ENCODE measurements around the gene AIFM3. TPM values are rescaled to one million over a fixed set of nuclear protein-coding genes. Genes with fewer than 3 reads are reported as not detected.

The AIFM3 gene
- total and polyA plus RNA-seq, 4 donors: 0.38 to 1.1 (median 0.63) TPM

GRCh38 chr22:20972933-20973577 lies 6.0 kb downstream of the AIFM3 start:
- H3K27me3 ChIP-seq (ENCODE audit: control insufficient read depth in 4 of 4, insufficient read depth in 4 of 4, low read length in 3 of 4): no peaks in the 10 kb centered on the region
- 82% methylated on average over 21 of the region's 21 CpGs for WGBS
- peaks cover 0 to 4% (median 0%) of the 10 kb centered on the region in 4 donors for H3K4me1 ChIP-seq (ENCODE audit: control insufficient read depth in 4 of 4, insufficient read depth in 4 of 4, low read length in 3 of 4)
- H3K27ac ChIP-seq (ENCODE audit: low read depth in 1 of 2, low read length in 2 of 2): no peak overlapping the region
- no peaks in the 10 kb centered on the region for H3K36me3 ChIP-seq (ENCODE audit: control insufficient read depth in 4 of 4, insufficient read depth in 3 of 4, low read depth in 1 of 4, low read length in 3 of 4)
- DNase-seq (ENCODE audit: low spot score): no peak
- H3K4me3 ChIP-seq (ENCODE audit: low read depth in 1 of 3, low read length in 3 of 3): no peak overlapping the region
- TF ChIP-seq GABPA (IDR thresholded peaks at IDR 0.05 in 1 of 2, conservative IDR thresholded peaks at IDR 0.05 in 1 of 2): no peak
- TF ChIP-seq, protein P1, sequence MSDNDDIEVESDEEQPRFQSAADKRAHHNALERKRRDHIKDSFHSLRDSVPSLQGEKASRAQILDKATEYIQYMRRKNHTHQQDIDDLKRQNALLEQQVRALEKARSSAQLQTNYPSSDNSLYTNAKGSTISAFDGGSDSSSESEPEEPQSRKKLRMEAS (IDR thresholded peaks at IDR 0.05): no peak
- TF ChIP-seq YY1 (IDR thresholded peaks at IDR 0.05): no peak
- no peaks in the 10 kb centered on the region for H3K9me3 ChIP-seq (ENCODE audit: control insufficient read depth in 4 of 4, low read length in 3 of 4)
- H3K9ac ChIP-seq (ENCODE audit: low read depth in 1 of 2, low read length in 2 of 2): no peak overlapping the region

DNA sequence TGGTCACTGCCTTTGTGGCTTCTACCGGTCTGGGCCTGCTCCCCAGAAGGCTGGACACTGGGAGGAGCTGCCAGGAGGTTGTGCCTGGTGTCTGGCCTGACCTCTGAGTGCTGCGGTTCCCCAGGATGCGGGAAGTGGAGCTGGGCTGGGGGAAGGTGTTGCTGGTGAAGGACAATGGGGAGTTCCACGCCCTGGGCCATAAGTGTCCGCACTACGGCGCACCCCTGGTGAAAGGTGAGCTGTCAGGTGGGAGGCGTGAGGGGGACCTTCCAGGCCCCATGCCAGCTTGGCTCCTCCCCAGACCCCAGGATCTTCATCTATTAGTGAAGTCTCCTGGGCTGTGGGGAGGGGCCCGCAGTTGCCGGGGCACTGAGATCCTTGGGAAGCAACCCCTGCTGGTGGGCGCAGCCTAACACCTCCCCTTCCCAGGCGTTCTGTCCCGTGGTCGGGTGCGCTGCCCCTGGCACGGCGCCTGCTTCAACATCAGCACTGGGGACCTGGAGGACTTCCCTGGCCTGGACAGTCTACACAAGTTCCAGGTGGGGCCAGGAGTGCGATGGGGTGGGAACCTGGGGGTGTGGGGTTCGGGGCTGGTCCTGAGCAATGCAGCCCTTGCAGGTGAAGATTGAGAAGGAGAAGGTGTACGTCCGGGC lies 6.7 kb downstream of the AIFM3 start:
- H3K9ac ChIP-seq (ENCODE audit: low read depth in 1 of 2, low read length in 2 of 2): no peak overlapping the region
- H3K9me3 ChIP-seq (ENCODE audit: control insufficient read depth in 4 of 4, low read length in 3 of 4): no peaks in the 10 kb centered on the region
- no peak overlapping the region for H3K27ac ChIP-seq (ENCODE audit: low read depth in 1 of 2, low read length in 2 of 2)
- TF ChIP-seq, protein P2, sequence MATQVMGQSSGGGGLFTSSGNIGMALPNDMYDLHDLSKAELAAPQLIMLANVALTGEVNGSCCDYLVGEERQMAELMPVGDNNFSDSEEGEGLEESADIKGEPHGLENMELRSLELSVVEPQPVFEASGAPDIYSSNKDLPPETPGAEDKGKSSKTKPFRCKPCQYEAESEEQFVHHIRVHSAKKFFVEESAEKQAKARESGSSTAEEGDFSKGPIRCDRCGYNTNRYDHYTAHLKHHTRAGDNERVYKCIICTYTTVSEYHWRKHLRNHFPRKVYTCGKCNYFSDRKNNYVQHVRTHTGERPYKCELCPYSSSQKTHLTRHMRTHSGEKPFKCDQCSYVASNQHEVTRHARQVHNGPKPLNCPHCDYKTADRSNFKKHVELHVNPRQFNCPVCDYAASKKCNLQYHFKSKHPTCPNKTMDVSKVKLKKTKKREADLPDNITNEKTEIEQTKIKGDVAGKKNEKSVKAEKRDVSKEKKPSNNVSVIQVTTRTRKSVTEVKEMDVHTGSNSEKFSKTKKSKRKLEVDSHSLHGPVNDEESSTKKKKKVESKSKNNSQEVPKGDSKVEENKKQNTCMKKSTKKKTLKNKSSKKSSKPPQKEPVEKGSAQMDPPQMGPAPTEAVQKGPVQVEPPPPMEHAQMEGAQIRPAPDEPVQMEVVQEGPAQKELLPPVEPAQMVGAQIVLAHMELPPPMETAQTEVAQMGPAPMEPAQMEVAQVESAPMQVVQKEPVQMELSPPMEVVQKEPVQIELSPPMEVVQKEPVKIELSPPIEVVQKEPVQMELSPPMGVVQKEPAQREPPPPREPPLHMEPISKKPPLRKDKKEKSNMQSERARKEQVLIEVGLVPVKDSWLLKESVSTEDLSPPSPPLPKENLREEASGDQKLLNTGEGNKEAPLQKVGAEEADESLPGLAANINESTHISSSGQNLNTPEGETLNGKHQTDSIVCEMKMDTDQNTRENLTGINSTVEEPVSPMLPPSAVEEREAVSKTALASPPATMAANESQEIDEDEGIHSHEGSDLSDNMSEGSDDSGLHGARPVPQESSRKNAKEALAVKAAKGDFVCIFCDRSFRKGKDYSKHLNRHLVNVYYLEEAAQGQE (IDR thresholded peaks at IDR 0.05): no peak
- TF ChIP-seq GABPA (IDR thresholded peaks at IDR 0.05 in 1 of 2, conservative IDR thresholded peaks at IDR 0.05 in 1 of 2): no peak
- TF ChIP-seq NR2F2 (IDR thresholded peaks at IDR 0.05): no peak
- TF ChIP-seq HNF4A (conservative IDR thresholded peaks at IDR 0.05): no peak
- TF ChIP-seq EGR1 (IDR thresholded peaks at IDR 0.05; ENCODE audit: low read depth in 2 of 2): no peak
- TF ChIP-seq HNF4G (IDR thresholded peaks at IDR 0.05): no peak
- TF ChIP-seq TAF1 (conservative IDR thresholded peaks at IDR 0.05): no peak
- TF ChIP-seq FOXA1 (IDR thresholded peaks at IDR 0.05): no peak
- no peak for TF ChIP-seq YY1 (IDR thresholded peaks at IDR 0.05)
- TF ChIP-seq FOXA2 (IDR thresholded peaks at IDR 0.05): no peak
- TF ChIP-seq CTCF (IDR thresholded peaks at IDR 0.05; ENCODE audit: low read depth, low read length, missing input control): no peak
- TF ChIP-seq, protein P3, sequence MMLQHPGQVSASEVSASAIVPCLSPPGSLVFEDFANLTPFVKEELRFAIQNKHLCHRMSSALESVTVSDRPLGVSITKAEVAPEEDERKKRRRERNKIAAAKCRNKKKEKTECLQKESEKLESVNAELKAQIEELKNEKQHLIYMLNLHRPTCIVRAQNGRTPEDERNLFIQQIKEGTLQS (IDR thresholded peaks at IDR 0.05): no peak
- TF ChIP-seq SP1 (IDR thresholded peaks at IDR 0.05): no peak
- WGBS: 73% methylated on average over 21 of the region's 21 CpGs
- DNase-seq (ENCODE audit: low spot score): no peak
- peaks cover 0 to 1% (median 0%) of the 10 kb centered on the region in 4 donors for H3K4me1 ChIP-seq (ENCODE audit: control insufficient read depth in 4 of 4, insufficient read depth in 4 of 4, low read length in 3 of 4)
- H3K36me3 ChIP-seq (ENCODE audit: control insufficient read depth in 4 of 4, insufficient read depth in 3 of 4, low read depth in 1 of 4, low read length in 3 of 4): no peaks in the 10 kb centered on the region
- no peaks in the 10 kb centered on the region for H3K27me3 ChIP-seq (ENCODE audit: control insufficient read depth in 4 of 4, insufficient read depth in 4 of 4, low read length in 3 of 4)
- no peak overlapping the region for H3K4me3 ChIP-seq (ENCODE audit: low read depth in 1 of 3, low read length in 3 of 3)

All from liver (tissue), 9 donors.